Measurements from ENCODE around the gene CNGA2. TPM values are rescaled to one million over a fixed set of nuclear protein-coding genes. Genes with fewer than 3 reads are reported as not detected.

Gene CNGA2
- total RNA-seq, 1 experiment from 2014 or later, result not detected

DNA sequence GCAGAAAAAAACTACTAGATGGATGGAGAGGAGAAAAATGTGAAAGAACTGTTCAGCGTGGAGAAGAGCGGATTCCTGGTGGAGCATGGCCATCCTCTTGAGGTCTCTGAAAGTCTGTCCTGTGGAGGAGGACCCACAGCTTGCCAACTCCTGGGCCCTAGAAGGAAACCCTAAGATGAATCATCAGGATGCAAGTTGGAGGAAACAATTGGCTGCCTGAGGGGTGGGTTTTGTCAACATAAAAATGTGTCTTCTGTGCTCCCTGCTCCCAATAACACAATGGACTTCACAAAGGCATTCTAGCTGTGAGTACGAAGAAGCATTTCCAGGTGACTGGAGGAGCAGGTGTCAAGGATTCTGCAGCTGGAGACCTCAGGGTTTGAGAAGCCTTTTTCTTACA is 37.2 kb downstream of the CNGA2 start:
- H3K27me3 ChIP-seq (replicated peaks; ENCODE audit: control insufficient read depth, insufficient read depth, low read length), result no peaks in the 10 kb centered on the region
- BruUV-seq (replicated peaks), result no TSS peak
- H3K4me1 Mint-ChIP-seq (ENCODE audit: low read depth, unreplicated experiment), result no peaks in the 10 kb centered on the region
- no peak for DNase-seq
- H3K27me3 Mint-ChIP-seq (ENCODE audit: insufficient read depth, unreplicated experiment), result peaks cover 11% of the 10 kb centered on the region
- TF ChIP-seq, protein P1, sequence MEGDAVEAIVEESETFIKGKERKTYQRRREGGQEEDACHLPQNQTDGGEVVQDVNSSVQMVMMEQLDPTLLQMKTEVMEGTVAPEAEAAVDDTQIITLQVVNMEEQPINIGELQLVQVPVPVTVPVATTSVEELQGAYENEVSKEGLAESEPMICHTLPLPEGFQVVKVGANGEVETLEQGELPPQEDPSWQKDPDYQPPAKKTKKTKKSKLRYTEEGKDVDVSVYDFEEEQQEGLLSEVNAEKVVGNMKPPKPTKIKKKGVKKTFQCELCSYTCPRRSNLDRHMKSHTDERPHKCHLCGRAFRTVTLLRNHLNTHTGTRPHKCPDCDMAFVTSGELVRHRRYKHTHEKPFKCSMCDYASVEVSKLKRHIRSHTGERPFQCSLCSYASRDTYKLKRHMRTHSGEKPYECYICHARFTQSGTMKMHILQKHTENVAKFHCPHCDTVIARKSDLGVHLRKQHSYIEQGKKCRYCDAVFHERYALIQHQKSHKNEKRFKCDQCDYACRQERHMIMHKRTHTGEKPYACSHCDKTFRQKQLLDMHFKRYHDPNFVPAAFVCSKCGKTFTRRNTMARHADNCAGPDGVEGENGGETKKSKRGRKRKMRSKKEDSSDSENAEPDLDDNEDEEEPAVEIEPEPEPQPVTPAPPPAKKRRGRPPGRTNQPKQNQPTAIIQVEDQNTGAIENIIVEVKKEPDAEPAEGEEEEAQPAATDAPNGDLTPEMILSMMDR (IDR thresholded peaks at IDR 0.05; ENCODE audit: insufficient read depth in 1 of 2, low read depth in 1 of 2, low read length in 1 of 2, severe bottlenecking in 1 of 2, unreplicated experiment in 1 of 2), result no peak
- no peaks in the 10 kb centered on the region for H3K9me3 Mint-ChIP-seq (ENCODE audit: unreplicated experiment)
- CTCF ChIA-PET, result no interaction called here
- no peaks in the 10 kb centered on the region for H3K36me3 ChIP-seq (ENCODE audit: control insufficient read depth, insufficient read depth, low read length)
- POLR2A ChIA-PET, result no interaction called here
- H3K27ac Mint-ChIP-seq (ENCODE audit: unreplicated experiment), result no peak overlapping the region
- H3K4me3 ChIP-seq (ENCODE audit: low read depth, low read length), result no peak overlapping the region
- no peaks in the 10 kb centered on the region for H3K9me3 ChIP-seq
- no peaks in the 10 kb centered on the region for H3K36me3 Mint-ChIP-seq (ENCODE audit: insufficient read depth, unreplicated experiment)
- H3K4me1 ChIP-seq, result no peaks in the 10 kb centered on the region
- H3K4me3 Mint-ChIP-seq (ENCODE audit: unreplicated experiment), result no peak overlapping the region
- intact Hi-C loops (cut with micrococcal nuclease; ENCODE audit: unreplicated experiment), result no loop called here

DNA sequence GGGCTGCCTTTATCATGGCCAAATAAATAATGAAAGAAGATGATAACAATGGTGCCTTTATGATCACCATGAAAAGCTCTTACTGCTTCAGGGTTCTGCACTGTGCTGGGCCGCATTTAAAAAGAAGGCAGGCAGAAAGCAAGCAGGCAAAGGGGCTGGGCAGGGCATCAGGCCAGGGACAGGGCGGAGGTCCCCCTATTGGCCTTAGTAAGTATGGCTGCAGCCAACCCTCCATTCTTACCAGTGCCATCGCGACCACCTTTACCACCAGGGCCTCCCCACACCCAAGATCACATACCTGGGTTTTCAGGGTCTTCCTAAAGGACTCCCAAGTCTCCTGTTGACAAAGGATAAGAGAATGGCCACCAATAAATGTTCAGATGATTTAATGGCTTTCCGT is 38.9 kb downstream of the CNGA2 start:
- ChIA-PET CTCF (no interaction called here), POLR2A (no interaction called here)
- Mint-ChIP-seq H3K27ac (ENCODE audit: unreplicated experiment) (no peak overlapping the region), H3K4me3 (ENCODE audit: unreplicated experiment) (no peak overlapping the region), H3K27me3 (ENCODE audit: insufficient read depth, unreplicated experiment) (peaks cover 11% of the 10 kb centered on the region), H3K36me3 (ENCODE audit: insufficient read depth, unreplicated experiment) (no peaks in the 10 kb centered on the region), H3K9me3 (ENCODE audit: unreplicated experiment) (no peaks in the 10 kb centered on the region), H3K4me1 (ENCODE audit: low read depth, unreplicated experiment) (no peaks in the 10 kb centered on the region)
- intact Hi-C loops (cut with micrococcal nuclease; ENCODE audit: unreplicated experiment), result no loop called here
- H3K9me3 ChIP-seq, result no peaks in the 10 kb centered on the region
- H3K27me3 ChIP-seq (replicated peaks; ENCODE audit: control insufficient read depth, insufficient read depth, low read length), result no peaks in the 10 kb centered on the region
- TF ChIP-seq, protein P1 (IDR thresholded peaks at IDR 0.05; ENCODE audit: insufficient read depth in 1 of 2, low read depth in 1 of 2, low read length in 1 of 2, severe bottlenecking in 1 of 2, unreplicated experiment in 1 of 2), result no peak
- DNase-seq, result no peak
- H3K36me3 ChIP-seq (ENCODE audit: control insufficient read depth, insufficient read depth, low read length), result no peaks in the 10 kb centered on the region
- BruUV-seq (replicated peaks), result no TSS peak
- no peak overlapping the region for H3K4me3 ChIP-seq (ENCODE audit: low read depth, low read length)
- no peaks in the 10 kb centered on the region for H3K4me1 ChIP-seq

DNA sequence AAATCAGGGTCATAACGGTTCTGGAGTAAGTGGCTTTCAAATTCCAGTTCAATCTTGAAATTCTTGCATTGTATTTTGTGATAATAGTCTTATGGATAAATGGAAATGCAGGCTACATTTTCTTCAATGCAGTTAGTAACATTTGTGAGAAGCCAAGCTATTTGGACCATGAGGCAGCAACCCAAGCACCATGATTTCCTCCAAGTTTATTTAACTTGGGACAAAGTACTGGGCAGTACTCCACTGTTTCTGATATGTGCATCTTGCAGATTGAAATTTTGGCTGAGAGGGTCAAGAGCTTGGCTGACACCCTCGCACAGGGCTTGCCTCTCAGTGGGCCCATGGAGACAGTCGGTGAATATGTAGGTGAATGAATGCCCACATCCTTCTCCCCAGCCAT is 39.9 kb downstream of the CNGA2 start:
- no peak overlapping the region for H3K4me3 Mint-ChIP-seq (ENCODE audit: unreplicated experiment)
- intact Hi-C loops (cut with micrococcal nuclease; ENCODE audit: unreplicated experiment), result no loop called here
- H3K27me3 ChIP-seq (replicated peaks; ENCODE audit: control insufficient read depth, insufficient read depth, low read length), result no peaks in the 10 kb centered on the region

More for the DNA sequence above, 39.9 kb downstream of the CNGA2 start:
- Histone ChIP-seq H3K4me1 (no peaks in the 10 kb centered on the region), H3K36me3 (ENCODE audit: control insufficient read depth, insufficient read depth, low read length) (no peaks in the 10 kb centered on the region), H3K9me3 (no peaks in the 10 kb centered on the region), H3K4me3 (ENCODE audit: low read depth, low read length) (no peak overlapping the region)
- no peak overlapping the region for H3K27ac Mint-ChIP-seq (ENCODE audit: unreplicated experiment)
- BruUV-seq (replicated peaks), result no TSS peak
- no peak for DNase-seq
- ChIA-PET CTCF (no interaction called here), POLR2A (no interaction called here)
- TF ChIP-seq, protein P1 (IDR thresholded peaks at IDR 0.05; ENCODE audit: insufficient read depth in 1 of 2, low read depth in 1 of 2, low read length in 1 of 2, severe bottlenecking in 1 of 2, unreplicated experiment in 1 of 2), result no peak
- no peaks in the 10 kb centered on the region for H3K36me3 Mint-ChIP-seq (ENCODE audit: insufficient read depth, unreplicated experiment)
- no peaks in the 10 kb centered on the region for H3K9me3 Mint-ChIP-seq (ENCODE audit: unreplicated experiment)
- H3K4me1 Mint-ChIP-seq (ENCODE audit: low read depth, unreplicated experiment), result no peaks in the 10 kb centered on the region
- H3K27me3 Mint-ChIP-seq (ENCODE audit: insufficient read depth, unreplicated experiment), result peaks cover 11% of the 10 kb centered on the region
